HEK293T (cell line): ENCODE results near the gene CDK5R1.

Experiments used
- CTCF ChIA-PET: fragments of 350-600 bp; formaldehyde crosslinking; extraction: SDS; loops from one replicate; lab custom pipeline; 2021; ENCODE audit warnings: antibody characterized with exemption, inconsistent platforms; lab: Yijun Ruan, JAX
- POLR2A ChIA-PET: fragments of 350-600 bp; formaldehyde crosslinking; extraction: SDS; loops from one replicate; lab custom pipeline; 2020; ENCODE audit warnings: antibody characterized with exemption, inconsistent platforms; lab: Yijun Ruan, JAX
- DNase-seq: peaks from one replicate; pipeline ENCODE4 v3.0.0; 2012; ENCODE audit warnings: mixed read lengths; ENCODE audit errors: extremely low spot score
- ARNT ChIP-seq: fragments of 450-650 bp; IDR thresholded peaks from 2 replicates; pipeline ENCODE4 v1.6.1; 2017; ENCODE audit warnings: mild to moderate bottlenecking
- BHLHE40 ChIP-seq: fragments of 450-650 bp; IDR thresholded peaks from 2 replicates; pipeline ENCODE4 v1.6.1; 2016; ENCODE audit warnings: mild to moderate bottlenecking, moderate library complexity, borderline replicate concordance
- CTBP1 ChIP-seq: fragments of 450-650 bp; IDR thresholded peaks from 2 replicates; pipeline ENCODE4 v1.6.1; 2016; ENCODE audit warnings: borderline replicate concordance
- ELF4 ChIP-seq: fragments of 450-650 bp; IDR thresholded peaks from 2 replicates; pipeline ENCODE4 v1.6.1; 2017; ENCODE audit warnings: antibody characterized with exemption
- FOXA1 ChIP-seq: fragments of 450-650 bp; IDR thresholded peaks from 2 replicates; pipeline ENCODE4 v1.6.1; 2016; ENCODE audit warnings: mild to moderate bottlenecking
- FOXK2 ChIP-seq: fragments of 450-650 bp; IDR thresholded peaks from 2 replicates; pipeline ENCODE4 v1.6.1; 2016; ENCODE audit warnings: mild to moderate bottlenecking
- FOXM1 ChIP-seq: fragments of 450-650 bp; IDR thresholded peaks from 2 replicates; pipeline ENCODE4 v1.6.1; 2017; ENCODE audit warnings: mild to moderate bottlenecking, borderline replicate concordance
- HDGF ChIP-seq: fragments of 450-650 bp; IDR thresholded peaks from 2 replicates; pipeline ENCODE4 v1.6.1; 2017; ENCODE audit warnings: antibody characterized with exemption, borderline replicate concordance
- L3MBTL2 ChIP-seq: fragments of 450-650 bp; conservative IDR thresholded peaks from 2 replicates; pipeline ENCODE4 v1.6.1; 2016; ENCODE audit warnings: mild to moderate bottlenecking
- LEF1 ChIP-seq: fragments of 450-650 bp; IDR thresholded peaks from 2 replicates; pipeline ENCODE4 v1.6.1; 2017; ENCODE audit warnings: mild to moderate bottlenecking, borderline replicate concordance
- NFRKB ChIP-seq: fragments of 450-650 bp; IDR thresholded peaks from 2 replicates; pipeline ENCODE4 v1.6.1; 2016; ENCODE audit warnings: mild to moderate bottlenecking, moderate library complexity
- PKNOX1 ChIP-seq: fragments of 450-650 bp; IDR thresholded peaks from 2 replicates; pipeline ENCODE4 v1.6.1; 2016
- SP1 ChIP-seq: fragments of 450-650 bp; IDR thresholded peaks from 2 replicates; pipeline ENCODE4 v1.6.1; 2017
- SUZ12 ChIP-seq: fragments of 450-650 bp; IDR thresholded peaks from 2 replicates; pipeline ENCODE4 v1.6.1; 2016; ENCODE audit warnings: mild to moderate bottlenecking
- TARDBP ChIP-seq: fragments of 450-650 bp; IDR thresholded peaks from 2 replicates; pipeline ENCODE4 v1.6.1; 2016
- ZNF384 ChIP-seq: fragments of 450-650 bp; IDR thresholded peaks from 2 replicates; pipeline ENCODE4 v1.6.1; 2016

The CDK5R1 gene

GRCh38 chr17:32492648-32493289 lies 6.0 kb downstream of the CDK5R1 start:
- ChIA-PET POLR2A (no interaction called here), CTCF (interaction anchor here (0.5 kb wide), 1 partner anchor 267 kb away, joined by 7 read pairs; no protein-coding TSS in a partner anchor)
- no peak for DNase-seq
- no peak for TF ChIP-seq BHLHE40
- no peak for TF ChIP-seq ELF4
- no peak for TF ChIP-seq HDGF
- TF ChIP-seq FOXK2, result no peak
- TF ChIP-seq ARNT, result no peak
- no peak for TF ChIP-seq ZNF384
- TF ChIP-seq TARDBP, result no peak
- TF ChIP-seq SUZ12, result no peak
- TF ChIP-seq SP1, result no peak
- TF ChIP-seq L3MBTL2, result no peak
- no peak for TF ChIP-seq CTBP1
- no peak for TF ChIP-seq FOXA1

- no peak for DNase-seq
- TF ChIP-seq L3MBTL2 (no peak), NFRKB (no peak), ELF4 (no peak), FOXA1 (no peak), ARNT (no peak), LEF1 (no peak), SP1 (no peak), CTBP1 (no peak), BHLHE40 (no peak), FOXM1 (no peak), FOXK2 (no peak), HDGF (no peak), TARDBP (no peak)
- POLR2A ChIA-PET, result no interaction called here
- CTCF ChIA-PET, result no interaction called here
Observed at GRCh38 chr17:32493571-32493970, 6.8 kb downstream of the CDK5R1 start.

- CTCF ChIA-PET, result no interaction called here
- no peak for DNase-seq
- TF ChIP-seq ELF4, result no peak
- no peak for TF ChIP-seq ARNT
- no peak for TF ChIP-seq CTBP1
- TF ChIP-seq SP1, result no peak
- TF ChIP-seq BHLHE40, result no peak
- TF ChIP-seq TARDBP, result no peak
- TF ChIP-seq FOXA1, result no peak
- no peak for TF ChIP-seq L3MBTL2
- TF ChIP-seq SUZ12, result no peak
- TF ChIP-seq ZNF384, result no peak
- no peak for TF ChIP-seq FOXK2
- TF ChIP-seq LEF1, result no peak
- TF ChIP-seq NFRKB, result no peak
- no peak for TF ChIP-seq FOXM1
- TF ChIP-seq HDGF, result no peak
- POLR2A ChIA-PET, result no interaction called here
Observed at GRCh38 chr17:32493976-32494513, 7.3 kb downstream of the CDK5R1 start.

GRCh38 chr17:32494621-32495358 lies 8.0 kb downstream of the CDK5R1 start:
- no peak for DNase-seq
- POLR2A ChIA-PET, result no interaction called here
- no peak for TF ChIP-seq PKNOX1
- TF ChIP-seq TARDBP, result no peak
- TF ChIP-seq ZNF384, result no peak
- no peak for TF ChIP-seq CTBP1
- no peak for TF ChIP-seq L3MBTL2
- no peak for TF ChIP-seq ELF4
- no peak for TF ChIP-seq ARNT
- TF ChIP-seq SUZ12, result no peak
- TF ChIP-seq SP1, result no peak
- TF ChIP-seq LEF1, result no peak
- TF ChIP-seq NFRKB, result no peak
- no peak for TF ChIP-seq FOXA1
- TF ChIP-seq BHLHE40, result no peak
- TF ChIP-seq HDGF, result no peak
- TF ChIP-seq FOXK2, result no peak
- TF ChIP-seq FOXM1, result no peak
- CTCF ChIA-PET, result interaction anchor here (0.9 kb wide), 1 partner anchor 164 kb away, joined by 5 read pairs; no protein-coding TSS in a partner anchor

- no peak for TF ChIP-seq TARDBP
- TF ChIP-seq SP1, result no peak
- TF ChIP-seq SUZ12, result no peak
- no peak for TF ChIP-seq FOXM1
- TF ChIP-seq NFRKB, result no peak
- no peak for TF ChIP-seq PKNOX1
- no peak for TF ChIP-seq HDGF
- TF ChIP-seq ZNF384, result no peak
- TF ChIP-seq FOXA1, result no peak
- no peak for DNase-seq
- CTCF ChIA-PET, result interaction anchor here (0.6 to 1.2 kb wide), 3 partner anchors 12 to 163 kb away, joined by 3 to 5 read pairs (median 3); no protein-coding TSS in a partner anchor
- POLR2A ChIA-PET, result interaction anchor here (0.9 to 1.1 kb wide), 3 partner anchors 9 to 382 kb away, joined by 3 to 4 read pairs (median 3); partner anchors contain the start of genes CDK5R1 and MYO1D
Observed at GRCh38 chr17:32495359-32496231, 8.8 kb downstream of the CDK5R1 start.
